Smooth muscle cell (in vitro differentiated cells): ENCODE results near the gene DCDC2. TPM values are rescaled to one million over a fixed set of nuclear protein-coding genes. Genes with fewer than 3 reads are reported as not detected.
A peak's percentile ranks its signal among the peaks of the same experiment; 100 is the strongest.

Experiments
- DNase-seq: peaks from one replicate; lab custom pipeline; 2025; ENCODE audit not compliant: unreplicated experiment; lab: John Stamatoyannopoulos, UW
- H2AFZ ChIP-seq: fragments of 200-600 bp; sonication (generic); 2 replicates; pipeline ENCODE4 v1.6.0; 2016; ENCODE audit warnings: antibody characterized with exemption, low read depth, mild to moderate bottlenecking
- H3F3A ChIP-seq: fragments of 200-600 bp; sonication (generic); 2 replicates; pipeline ENCODE4 v1.6.0; 2017; ENCODE audit warnings: antibody characterized with exemption, low read depth
- H3K27ac ChIP-seq: fragments of 200-600 bp; sonication (generic); 2 replicates; pipeline ENCODE4 v1.5.1; 2016; ENCODE audit warnings: low read depth, mild to moderate bottlenecking
- H3K27me3 ChIP-seq: fragments of 200-600 bp; sonication (generic); 2 replicates; pipeline ENCODE4 v1.6.1; 2016; ENCODE audit warnings: low read depth, mild to moderate bottlenecking
- H3K36me3 ChIP-seq: fragments of 200-600 bp; sonication (generic); 2 replicates; pipeline ENCODE4 v1.5.1; 2016; ENCODE audit warnings: low read depth
- H3K4me1 ChIP-seq: fragments of 200-600 bp; sonication (generic); 2 replicates; pipeline ENCODE4 v1.5.1; 2016; ENCODE audit warnings: low read depth
- H3K4me2 ChIP-seq: fragments of 200-600 bp; sonication (generic); 2 replicates; pipeline ENCODE4 v1.6.0; 2016; ENCODE audit warnings: mild to moderate bottlenecking
- H3K4me3 ChIP-seq: fragments of 200-600 bp; sonication (generic); 2 replicates; pipeline ENCODE4 v1.5.1; 2016; ENCODE audit warnings: mild to moderate bottlenecking
- H3K79me2 ChIP-seq: fragments of 200-600 bp; sonication (generic); 2 replicates; pipeline ENCODE4 v1.6.0; 2016; ENCODE audit warnings: low read depth, mild to moderate bottlenecking
- H3K9ac ChIP-seq: fragments of 200-600 bp; sonication (generic); 2 replicates; pipeline ENCODE4 v1.6.0; 2016; ENCODE audit warnings: low read depth
- H3K9me3 ChIP-seq: fragments of 200-600 bp; sonication (generic); replicated peaks from 2 replicates; pipeline ENCODE4 v1.5.1; 2016; ENCODE audit warnings: low read depth
- H4K20me1 ChIP-seq: fragments of 200-600 bp; sonication (generic); 2 replicates; pipeline ENCODE4 v1.6.0; 2016; ENCODE audit warnings: low read depth
- CTCF ChIP-seq: fragments of 200-600 bp; sonication (generic); IDR thresholded peaks from 2 replicates; pipeline ENCODE4 v1.5.1; 2017; ENCODE audit warnings: borderline replicate concordance, mild to moderate bottlenecking, antibody characterized with exemption; ENCODE audit not compliant: insufficient read depth, poor library complexity, severe bottlenecking
- WGBS: methylation state at CpG from one replicate; pipeline ENCODE4 v1.1.7; 2016; ENCODE audit warnings: low lambda C conversion rate; 5-methylcytosine and 5-hydroxymethylcytosine counted together
- polyA plus RNA-seq: library from polyadenylated mRNA; unstranded; fragments of >200 nt; fragmentation: Nextera tagmentation; extraction: Ambion mirVana; gene quantifications from 2 replicates; pipeline ENCODE4 v1.2.1, GENCODE V29; 2016
- total RNA-seq: library from RNA; depleted of rRNA; stranded (reverse); fragments of >200 nt; gene quantifications from 2 replicates; pipeline ENCODE4 v1.2.3, GENCODE V29; 2014

DCDC2 gene
- total and polyA plus RNA-seq, 2 experiments from 2014 or later = not detected

GRCh38 chr6:24396824-24397223, 39.0 kb upstream of the DCDC2 start:
- Histone ChIP-seq H3K79me2 (peaks cover under 1% of the 10 kb centered on the region), H3K4me1 (peaks cover 4% of the 10 kb centered on the region), H3K9me3 (no peaks in the 10 kb centered on the region), H3K4me2 (no peak overlapping the region), H2AFZ (no peak overlapping the region), H3F3A (no peaks in the 10 kb centered on the region), H3K9ac (no peak overlapping the region), H3K36me3 (no peaks in the 10 kb centered on the region), H3K27ac (no peak overlapping the region), H3K4me3 (no peak overlapping the region), H4K20me1 (no peaks in the 10 kb centered on the region), H3K27me3 (peaks cover 5% of the 10 kb centered on the region)
- TF ChIP-seq CTCF = no peak
- DNase-seq = no peak
- WGBS = 80% methylated on average over 1 of the region's 1 CpG

- Histone ChIP-seq H2AFZ (no peak overlapping the region), H3K79me2 (no peaks in the 10 kb centered on the region), H3F3A (no peaks in the 10 kb centered on the region), H3K9ac (no peak overlapping the region), H3K27ac (peak overlapping the region; percentile 35), H3K4me2 (no peak overlapping the region), H3K4me1 (no peaks in the 10 kb centered on the region), H3K36me3 (no peaks in the 10 kb centered on the region), H4K20me1 (no peaks in the 10 kb centered on the region), H3K27me3 (peaks cover 5% of the 10 kb centered on the region), H3K4me3 (no peak overlapping the region), H3K9me3 (no peaks in the 10 kb centered on the region)
- 47% methylated on average over 4 of the region's 4 CpGs for WGBS
- no peak for TF ChIP-seq CTCF
- DNase-seq = no peak
These were observed 37.0 kb upstream of the DCDC2 start for GRCh38 chr6:24394780-24395437.

- no peaks in the 10 kb centered on the region for H4K20me1 ChIP-seq
- H3K4me1 ChIP-seq = no peaks in the 10 kb centered on the region
- H3K36me3 ChIP-seq = no peaks in the 10 kb centered on the region
- peak overlapping the region; percentile 32 for H3K27ac ChIP-seq
- no peak overlapping the region for H3K4me3 ChIP-seq
- no peak overlapping the region for H3K4me2 ChIP-seq
- H3F3A ChIP-seq = no peaks in the 10 kb centered on the region
- no peak overlapping the region for H2AFZ ChIP-seq
- no peaks in the 10 kb centered on the region for H3K79me2 ChIP-seq
- no peak for TF ChIP-seq CTCF
- H3K9ac ChIP-seq = no peak overlapping the region
- no peaks in the 10 kb centered on the region for H3K27me3 ChIP-seq
- whole genome bisulfite sequencing = 95% methylated on average over 2 of the region's 2 CpGs
- DNase-seq = no peak
- no peaks in the 10 kb centered on the region for H3K9me3 ChIP-seq
These were observed 36.4 kb upstream of the DCDC2 start for GRCh38 chr6:24394061-24394779.
